Upper lobe of right lung (tissue), 1 donor: Measurements from ENCODE around the gene AGPAT2. TPM values are rescaled to one million over a fixed set of nuclear protein-coding genes. Genes with fewer than 3 reads are reported as not detected.
A peak's percentile ranks its signal among the peaks of the same experiment; 100 is the strongest.

ENCODE experiments used
- ATAC-seq: fragments of 200-7000 bp; cut with Tn5 transposase; one replicate; pipeline ENCODE4 v1.9.1; 2020; ENCODE audit warnings: mild to moderate bottlenecking, moderate library complexity
- DNase-seq: peaks from one replicate; pipeline ENCODE4 v3.0.0-alpha.2; 2020
- H3K27ac ChIP-seq: fragments of 200-600 bp; one replicate; pipeline ENCODE4 v1.8.0; 2022
- H3K27me3 ChIP-seq: fragments of 200-600 bp; one replicate; pipeline ENCODE4 v1.8.0; 2022; ENCODE audit warnings: mild to moderate bottlenecking
- H3K36me3 ChIP-seq: fragments of 200-600 bp; one replicate; pipeline ENCODE4 v1.8.0; 2022
- H3K4me1 ChIP-seq: fragments of 200-600 bp; one replicate; pipeline ENCODE4 v1.8.0; 2022
- H3K4me3 ChIP-seq: fragments of 200-600 bp; one replicate; pipeline ENCODE4 v1.8.0; 2022; ENCODE audit warnings: mild to moderate bottlenecking
- H3K9me3 ChIP-seq: fragments of 200-600 bp; one replicate; pipeline ENCODE4 v1.8.0; 2022
- intact Hi-C: fragments of 100-400 bp; cut with DNase I; formaldehyde crosslinking; loops from one replicate; pipeline ENCODE4 v1.11.0; 2022
- total RNA-seq: library from RNA; stranded (reverse); fragmentation: NEBNext Ultra II Directional; extraction: Animal tissue kit (Norgen Biotek cat#: 25700); gene quantifications from one replicate; pipeline ENCODE4 v1.2.1, GENCODE V29; 2021
- TF ChIP-seq, protein P1 (sequence below): fragments of 200-600 bp; IDR thresholded peaks from one replicate; pipeline ENCODE4 v1.8.0; 2022; ENCODE audit warnings: antibody characterized with exemption
- donor health status: DM: no; HTN: yes; CAD: no; lungs with severe emphysema.

The AGPAT2 gene
- total RNA-seq, 1 donor from 2014 or later, result 117 TPM

GRCh38 chr9:136659861-136660784 is 27.1 kb downstream of the AGPAT2 start:
- ATAC-seq, result no peak
- peak; percentile 61 for DNase-seq

DNA sequence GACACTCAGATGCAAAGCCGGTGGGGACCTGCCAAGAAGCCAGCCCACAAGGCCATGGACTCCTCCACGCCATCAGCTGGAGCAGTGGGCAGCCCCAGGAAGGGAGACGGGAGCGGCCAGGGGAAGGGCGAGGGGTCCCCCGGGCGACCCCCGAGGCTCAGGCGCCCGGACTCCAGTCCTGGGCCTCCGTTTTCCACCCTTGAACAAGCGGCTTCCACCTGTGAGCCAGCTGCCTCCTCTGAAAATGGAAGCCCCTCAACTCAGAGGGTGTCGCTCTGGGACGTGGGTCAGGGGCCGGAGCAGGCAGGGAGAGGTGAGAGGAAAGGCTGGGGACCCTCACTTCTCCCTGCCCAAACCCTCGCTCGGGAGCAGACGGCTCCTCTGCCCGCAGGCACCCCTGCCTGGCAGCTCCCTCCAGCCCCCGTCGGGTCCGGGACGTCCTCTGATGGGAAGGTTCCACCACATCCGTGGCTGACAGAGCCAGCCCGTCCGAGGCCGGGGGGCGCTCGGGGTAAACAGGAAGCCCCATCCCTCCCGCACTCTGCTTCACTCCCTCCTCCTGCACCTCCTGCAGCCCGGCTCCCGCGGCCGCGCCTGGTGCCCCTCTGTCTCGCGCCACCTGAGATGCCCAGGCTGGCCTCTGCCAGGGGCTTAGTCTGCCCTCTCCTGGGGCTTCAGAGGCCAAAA is 28.3 kb downstream of the AGPAT2 start:
- Histone ChIP-seq H3K27me3 (peaks cover 43% of the 10 kb centered on the region), H3K9me3 (no peaks in the 10 kb centered on the region), H3K4me3 (peak overlapping the region; percentile 41), H3K27ac (peak overlapping the region; percentile 91), H3K36me3 (no peaks in the 10 kb centered on the region), H3K4me1 (peaks cover 2% of the 10 kb centered on the region)
- TF ChIP-seq, protein P1, sequence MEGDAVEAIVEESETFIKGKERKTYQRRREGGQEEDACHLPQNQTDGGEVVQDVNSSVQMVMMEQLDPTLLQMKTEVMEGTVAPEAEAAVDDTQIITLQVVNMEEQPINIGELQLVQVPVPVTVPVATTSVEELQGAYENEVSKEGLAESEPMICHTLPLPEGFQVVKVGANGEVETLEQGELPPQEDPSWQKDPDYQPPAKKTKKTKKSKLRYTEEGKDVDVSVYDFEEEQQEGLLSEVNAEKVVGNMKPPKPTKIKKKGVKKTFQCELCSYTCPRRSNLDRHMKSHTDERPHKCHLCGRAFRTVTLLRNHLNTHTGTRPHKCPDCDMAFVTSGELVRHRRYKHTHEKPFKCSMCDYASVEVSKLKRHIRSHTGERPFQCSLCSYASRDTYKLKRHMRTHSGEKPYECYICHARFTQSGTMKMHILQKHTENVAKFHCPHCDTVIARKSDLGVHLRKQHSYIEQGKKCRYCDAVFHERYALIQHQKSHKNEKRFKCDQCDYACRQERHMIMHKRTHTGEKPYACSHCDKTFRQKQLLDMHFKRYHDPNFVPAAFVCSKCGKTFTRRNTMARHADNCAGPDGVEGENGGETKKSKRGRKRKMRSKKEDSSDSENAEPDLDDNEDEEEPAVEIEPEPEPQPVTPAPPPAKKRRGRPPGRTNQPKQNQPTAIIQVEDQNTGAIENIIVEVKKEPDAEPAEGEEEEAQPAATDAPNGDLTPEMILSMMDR, result no peak
- DNase-seq, result peak; percentile 66
- intact Hi-C loops, result no loop called here
- no peak for ATAC-seq

More at GRCh38 chr9:136659861-136660784, 27.1 kb downstream of the AGPAT2 start:
- H3K4me3 ChIP-seq, result peak overlapping the region; percentile 41
- intact Hi-C loops, result no loop called here
- peaks cover 2% of the 10 kb centered on the region for H3K4me1 ChIP-seq
- TF ChIP-seq, protein P1, result no peak
- peaks cover 44% of the 10 kb centered on the region for H3K27me3 ChIP-seq
- H3K36me3 ChIP-seq, result peaks cover 8% of the 10 kb centered on the region
- H3K9me3 ChIP-seq, result no peaks in the 10 kb centered on the region
- peak overlapping the region; percentile 91 for H3K27ac ChIP-seq

- intact Hi-C loops, result no loop called here
- Histone ChIP-seq H3K9me3 (no peaks in the 10 kb centered on the region), H3K36me3 (no peaks in the 10 kb centered on the region), H3K4me1 (peaks cover 9% of the 10 kb centered on the region), H3K27ac (peak overlapping the region; percentile 91), H3K27me3 (peaks cover 35% of the 10 kb centered on the region), H3K4me3 (peak overlapping the region; percentile 41)
- ATAC-seq, result no peak
- TF ChIP-seq, protein P1, result no peak
- DNase-seq, result peak; percentile 61
Measured at GRCh38 chr9:136657974-136658848, 29.0 kb downstream of the AGPAT2 start.

GRCh38 chr9:136656795-136657611 is 30.3 kb downstream of the AGPAT2 start:
- H3K4me3 ChIP-seq, result peak overlapping the region; percentile 41
- DNase-seq, result peak; percentile 67
- H3K27ac ChIP-seq, result peak overlapping the region; percentile 91
- TF ChIP-seq, protein P1, result no peak
- ATAC-seq, result peak; percentile 15
- intact Hi-C loops, result no loop called here
- peaks cover 9% of the 10 kb centered on the region for H3K4me1 ChIP-seq
- peaks cover 24% of the 10 kb centered on the region for H3K27me3 ChIP-seq
- no peaks in the 10 kb centered on the region for H3K36me3 ChIP-seq
- H3K9me3 ChIP-seq, result no peaks in the 10 kb centered on the region
